Measurements from ENCODE around the gene ZDHHC4.

GRCh38 chr7:6530626-6531491, 46.4 kb upstream of the ZDHHC4 start:
- TF ChIP-seq CTCF (IDR thresholded peaks at IDR 0.05) (no peak), POLR2A (IDR thresholded peaks at IDR 0.05) (no peak)
